Measurements from ENCODE around the gene EHF.

EHF gene

DNA sequence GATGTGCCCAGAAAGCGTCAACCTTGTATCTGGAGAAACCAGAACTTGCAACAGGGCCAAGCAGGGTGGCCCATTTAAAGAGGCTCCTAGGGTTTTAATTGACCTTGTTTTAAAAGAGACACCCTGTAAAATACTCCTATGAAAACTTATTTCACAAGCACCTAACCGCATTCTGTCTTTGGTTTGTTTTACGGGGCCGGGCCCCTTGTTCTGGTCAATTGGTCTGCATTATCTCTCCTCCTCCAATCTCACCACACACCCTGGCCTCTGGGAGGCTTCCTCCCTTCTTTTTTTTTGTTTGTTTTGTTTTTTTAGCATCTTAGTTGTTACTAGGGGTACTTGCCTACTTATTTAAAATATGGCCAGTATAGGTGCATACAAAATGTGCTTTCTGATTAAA, 4.7 kb downstream of the EHF start:
- no peak for ATAC-seq
- no peak for TF ChIP-seq ZFP3 (CRISPR knock-in tag; IDR thresholded peaks at IDR 0.05)

DNA sequence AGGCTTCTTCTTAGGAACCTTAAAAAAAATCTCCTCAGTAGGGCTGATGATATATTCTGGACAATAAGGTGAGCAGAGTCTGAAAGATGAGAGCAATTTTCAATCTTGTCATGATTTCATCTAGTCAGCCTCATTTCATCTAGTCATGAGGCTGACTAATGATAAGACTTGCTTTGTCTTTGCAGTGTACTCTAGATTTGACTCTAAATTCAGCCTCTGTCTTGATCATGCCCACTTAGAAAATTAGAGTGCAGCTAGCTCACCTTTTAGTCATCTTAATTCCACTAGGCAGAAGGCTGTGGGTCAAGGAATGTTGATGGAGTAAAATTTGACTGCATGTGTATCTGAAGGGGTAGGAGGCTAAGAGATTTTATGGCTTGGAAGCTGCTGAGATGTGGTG, 5.5 kb downstream of the EHF start:
- TF ChIP-seq PPARA (CRISPR knock-in tag; IDR thresholded peaks at IDR 0.05; ENCODE audit: borderline replicate concordance), result no peak
- TF ChIP-seq ZC3H10 (CRISPR knock-in tag; IDR thresholded peaks at IDR 0.05), result no peak
- TF ChIP-seq OSR1 (CRISPR knock-in tag; IDR thresholded peaks at IDR 0.05), result no peak
- no peak for TF ChIP-seq GLIS3 (CRISPR knock-in tag; IDR thresholded peaks at IDR 0.05)
- TF ChIP-seq, protein P1, sequence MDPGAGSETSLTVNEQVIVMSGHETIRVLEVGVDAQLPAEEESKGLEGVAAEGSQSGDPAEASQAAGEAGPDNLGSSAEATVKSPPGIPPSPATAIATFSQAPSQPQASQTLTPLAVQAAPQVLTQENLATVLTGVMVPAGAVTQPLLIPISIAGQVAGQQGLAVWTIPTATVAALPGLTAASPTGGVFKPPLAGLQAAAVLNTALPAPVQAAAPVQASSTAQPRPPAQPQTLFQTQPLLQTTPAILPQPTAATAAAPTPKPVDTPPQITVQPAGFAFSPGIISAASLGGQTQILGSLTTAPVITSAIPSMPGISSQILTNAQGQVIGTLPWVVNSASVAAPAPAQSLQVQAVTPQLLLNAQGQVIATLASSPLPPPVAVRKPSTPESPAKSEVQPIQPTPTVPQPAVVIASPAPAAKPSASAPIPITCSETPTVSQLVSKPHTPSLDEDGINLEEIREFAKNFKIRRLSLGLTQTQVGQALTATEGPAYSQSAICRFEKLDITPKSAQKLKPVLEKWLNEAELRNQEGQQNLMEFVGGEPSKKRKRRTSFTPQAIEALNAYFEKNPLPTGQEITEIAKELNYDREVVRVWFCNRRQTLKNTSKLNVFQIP (CRISPR knock-in tag; IDR thresholded peaks at IDR 0.05; ENCODE audit: borderline replicate concordance, low read depth), result no peak
- TF ChIP-seq ISL1 (CRISPR knock-in tag; IDR thresholded peaks at IDR 0.05), result no peak
- TF ChIP-seq CSDC2 (CRISPR knock-in tag; IDR thresholded peaks at IDR 0.05), result no peak
- TF ChIP-seq RARB (CRISPR knock-in tag; IDR thresholded peaks at IDR 0.05), result no peak
- TF ChIP-seq ZFP30 (CRISPR knock-in tag; IDR thresholded peaks at IDR 0.05), result no peak
- no peak for TF ChIP-seq ZNF70 (CRISPR knock-in tag; IDR thresholded peaks at IDR 0.05)
- no peak for TF ChIP-seq BACH2 (CRISPR knock-in tag; IDR thresholded peaks at IDR 0.05; ENCODE audit: borderline replicate concordance)
- TF ChIP-seq ZNF8 (CRISPR knock-in tag; IDR thresholded peaks at IDR 0.05), result no peak
- no peak for ATAC-seq

DNA sequence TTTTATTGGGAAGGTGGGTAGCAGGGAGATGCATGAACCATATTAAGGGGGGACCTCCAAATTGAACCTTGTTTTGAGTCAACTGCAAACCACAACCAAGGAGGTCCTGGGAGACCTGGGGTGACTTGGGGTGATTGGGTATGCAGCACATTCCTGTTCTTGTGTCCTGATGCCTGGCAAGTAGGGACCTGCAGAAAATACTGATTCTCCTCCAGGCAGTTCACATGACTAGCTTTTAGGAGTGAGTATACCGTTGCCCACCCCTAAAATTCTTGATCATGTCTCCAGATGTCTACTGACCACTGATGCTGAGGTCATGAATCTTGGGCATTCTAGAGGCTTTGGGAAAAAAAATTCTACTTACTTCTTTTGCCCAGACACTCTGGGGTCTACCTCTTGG, 6.3 kb downstream of the EHF start:
- ATAC-seq, result no peak

More for the DNA sequence above, 6.3 kb downstream of the EHF start:
- TF ChIP-seq ZFP3 (CRISPR knock-in tag; IDR thresholded peaks at IDR 0.05) (no peak), SNAI2 (CRISPR knock-in tag; IDR thresholded peaks at IDR 0.05) (no peak), ESRRG (CRISPR knock-in tag; IDR thresholded peaks at IDR 0.05) (no peak), RARB (CRISPR knock-in tag; IDR thresholded peaks at IDR 0.05) (no peak), TCF4 (CRISPR knock-in tag; IDR thresholded peaks at IDR 0.05; ENCODE audit: borderline replicate concordance) (no peak), TOX (CRISPR knock-in tag; IDR thresholded peaks at IDR 0.05; ENCODE audit: borderline replicate concordance) (no peak), ZNF8 (CRISPR knock-in tag; IDR thresholded peaks at IDR 0.05) (no peak), BACH2 (CRISPR knock-in tag; IDR thresholded peaks at IDR 0.05; ENCODE audit: borderline replicate concordance) (no peak), CSDC2 (CRISPR knock-in tag; IDR thresholded peaks at IDR 0.05) (no peak), GLIS3 (CRISPR knock-in tag; IDR thresholded peaks at IDR 0.05) (no peak), ZNF565 (CRISPR knock-in tag; conservative IDR thresholded peaks at IDR 0.05; ENCODE audit: low read depth) (no peak), ZFP30 (CRISPR knock-in tag; IDR thresholded peaks at IDR 0.05) (no peak), ARNTL (CRISPR knock-in tag; IDR thresholded peaks at IDR 0.05; ENCODE audit: borderline replicate concordance, low read depth) (no peak)
- TF ChIP-seq, protein P2, sequence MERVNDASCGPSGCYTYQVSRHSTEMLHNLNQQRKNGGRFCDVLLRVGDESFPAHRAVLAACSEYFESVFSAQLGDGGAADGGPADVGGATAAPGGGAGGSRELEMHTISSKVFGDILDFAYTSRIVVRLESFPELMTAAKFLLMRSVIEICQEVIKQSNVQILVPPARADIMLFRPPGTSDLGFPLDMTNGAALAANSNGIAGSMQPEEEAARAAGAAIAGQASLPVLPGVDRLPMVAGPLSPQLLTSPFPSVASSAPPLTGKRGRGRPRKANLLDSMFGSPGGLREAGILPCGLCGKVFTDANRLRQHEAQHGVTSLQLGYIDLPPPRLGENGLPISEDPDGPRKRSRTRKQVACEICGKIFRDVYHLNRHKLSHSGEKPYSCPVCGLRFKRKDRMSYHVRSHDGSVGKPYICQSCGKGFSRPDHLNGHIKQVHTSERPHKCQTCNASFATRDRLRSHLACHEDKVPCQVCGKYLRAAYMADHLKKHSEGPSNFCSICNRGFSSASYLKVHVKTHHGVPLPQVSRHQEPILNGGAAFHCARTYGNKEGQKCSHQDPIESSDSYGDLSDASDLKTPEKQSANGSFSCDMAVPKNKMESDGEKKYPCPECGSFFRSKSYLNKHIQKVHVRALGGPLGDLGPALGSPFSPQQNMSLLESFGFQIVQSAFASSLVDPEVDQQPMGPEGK (CRISPR knock-in tag; IDR thresholded peaks at IDR 0.05; ENCODE audit: borderline replicate concordance), result no peak
- TF ChIP-seq, protein P3, sequence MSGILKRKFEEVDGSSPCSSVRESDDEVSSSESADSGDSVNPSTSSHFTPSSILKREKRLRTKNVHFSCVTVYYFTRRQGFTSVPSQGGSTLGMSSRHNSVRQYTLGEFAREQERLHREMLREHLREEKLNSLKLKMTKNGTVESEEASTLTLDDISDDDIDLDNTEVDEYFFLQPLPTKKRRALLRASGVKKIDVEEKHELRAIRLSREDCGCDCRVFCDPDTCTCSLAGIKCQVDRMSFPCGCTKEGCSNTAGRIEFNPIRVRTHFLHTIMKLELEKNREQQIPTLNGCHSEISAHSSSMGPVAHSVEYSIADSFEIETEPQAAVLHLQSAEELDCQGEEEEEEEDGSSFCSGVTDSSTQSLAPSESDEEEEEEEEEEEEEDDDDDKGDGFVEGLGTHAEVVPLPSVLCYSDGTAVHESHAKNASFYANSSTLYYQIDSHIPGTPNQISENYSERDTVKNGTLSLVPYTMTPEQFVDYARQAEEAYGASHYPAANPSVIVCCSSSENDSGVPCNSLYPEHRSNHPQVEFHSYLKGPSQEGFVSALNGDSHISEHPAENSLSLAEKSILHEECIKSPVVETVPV (CRISPR knock-in tag; IDR thresholded peaks at IDR 0.05), result no peak
- TF ChIP-seq, protein P4, sequence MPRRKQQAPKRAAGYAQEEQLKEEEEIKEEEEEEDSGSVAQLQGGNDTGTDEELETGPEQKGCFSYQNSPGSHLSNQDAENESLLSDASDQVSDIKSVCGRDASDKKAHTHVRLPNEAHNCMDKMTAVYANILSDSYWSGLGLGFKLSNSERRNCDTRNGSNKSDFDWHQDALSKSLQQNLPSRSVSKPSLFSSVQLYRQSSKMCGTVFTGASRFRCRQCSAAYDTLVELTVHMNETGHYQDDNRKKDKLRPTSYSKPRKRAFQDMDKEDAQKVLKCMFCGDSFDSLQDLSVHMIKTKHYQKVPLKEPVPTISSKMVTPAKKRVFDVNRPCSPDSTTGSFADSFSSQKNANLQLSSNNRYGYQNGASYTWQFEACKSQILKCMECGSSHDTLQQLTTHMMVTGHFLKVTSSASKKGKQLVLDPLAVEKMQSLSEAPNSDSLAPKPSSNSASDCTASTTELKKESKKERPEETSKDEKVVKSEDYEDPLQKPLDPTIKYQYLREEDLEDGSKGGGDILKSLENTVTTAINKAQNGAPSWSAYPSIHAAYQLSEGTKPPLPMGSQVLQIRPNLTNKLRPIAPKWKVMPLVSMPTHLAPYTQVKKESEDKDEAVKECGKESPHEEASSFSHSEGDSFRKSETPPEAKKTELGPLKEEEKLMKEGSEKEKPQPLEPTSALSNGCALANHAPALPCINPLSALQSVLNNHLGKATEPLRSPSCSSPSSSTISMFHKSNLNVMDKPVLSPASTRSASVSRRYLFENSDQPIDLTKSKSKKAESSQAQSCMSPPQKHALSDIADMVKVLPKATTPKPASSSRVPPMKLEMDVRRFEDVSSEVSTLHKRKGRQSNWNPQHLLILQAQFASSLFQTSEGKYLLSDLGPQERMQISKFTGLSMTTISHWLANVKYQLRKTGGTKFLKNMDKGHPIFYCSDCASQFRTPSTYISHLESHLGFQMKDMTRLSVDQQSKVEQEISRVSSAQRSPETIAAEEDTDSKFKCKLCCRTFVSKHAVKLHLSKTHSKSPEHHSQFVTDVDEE (CRISPR knock-in tag; IDR thresholded peaks at IDR 0.05), result no peak
- TF ChIP-seq, protein P5, sequence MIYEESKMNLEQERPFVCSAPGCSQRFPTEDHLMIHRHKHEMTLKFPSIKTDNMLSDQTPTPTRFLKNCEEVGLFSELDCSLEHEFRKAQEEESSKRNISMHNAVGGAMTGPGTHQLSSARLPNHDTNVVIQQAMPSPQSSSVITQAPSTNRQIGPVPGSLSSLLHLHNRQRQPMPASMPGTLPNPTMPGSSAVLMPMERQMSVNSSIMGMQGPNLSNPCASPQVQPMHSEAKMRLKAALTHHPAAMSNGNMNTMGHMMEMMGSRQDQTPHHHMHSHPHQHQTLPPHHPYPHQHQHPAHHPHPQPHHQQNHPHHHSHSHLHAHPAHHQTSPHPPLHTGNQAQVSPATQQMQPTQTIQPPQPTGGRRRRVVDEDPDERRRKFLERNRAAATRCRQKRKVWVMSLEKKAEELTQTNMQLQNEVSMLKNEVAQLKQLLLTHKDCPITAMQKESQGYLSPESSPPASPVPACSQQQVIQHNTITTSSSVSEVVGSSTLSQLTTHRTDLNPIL (CRISPR knock-in tag; IDR thresholded peaks at IDR 0.05; ENCODE audit: low read depth), result no peak
